WTC11 (cell line): ENCODE data around the gene ZFP90.

Source experiments
- CREB1 ChIP-seq: sonication (generic); formaldehyde crosslinking; IDR thresholded peaks from 2 replicates; pipeline ENCODE4 v1.8.0; 2023; ENCODE audit warnings: mild to moderate bottlenecking, missing genetic modification reagents
- ESRRA ChIP-seq: sonication (generic); formaldehyde crosslinking; IDR thresholded peaks from 2 replicates; pipeline ENCODE4 v1.8.1; 2022; ENCODE audit warnings: mild to moderate bottlenecking, missing genetic modification reagents, borderline replicate concordance
- FOXJ3 ChIP-seq: sonication (generic); formaldehyde crosslinking; IDR thresholded peaks from 2 replicates; pipeline ENCODE4 v1.9.0; 2021; ENCODE audit warnings: missing genetic modification reagents, mild to moderate bottlenecking, borderline replicate concordance
- GRHL2 ChIP-seq: fragments of 250-450 bp; sonication (Bioruptor Pico); IDR thresholded peaks from 2 replicates; pipeline ENCODE4 v1.8.0; 2022; ENCODE audit warnings: mild to moderate bottlenecking, moderate library complexity; ENCODE audit not compliant: insufficient replicate concordance, severe bottlenecking
- JUN ChIP-seq: sonication (generic); formaldehyde crosslinking; IDR thresholded peaks from 2 replicates; pipeline ENCODE4 v1.8.0; 2023; ENCODE audit warnings: mild to moderate bottlenecking, missing genetic modification reagents
- NR3C1 ChIP-seq: sonication (generic); formaldehyde crosslinking; conservative IDR thresholded peaks from 2 replicates; pipeline ENCODE4 v1.8.1; 2023; ENCODE audit warnings: low read depth, mild to moderate bottlenecking, missing genetic modification reagents
- SOX15 ChIP-seq: fragments of 250-450 bp; sonication (Bioruptor Pico); IDR thresholded peaks from 2 replicates; pipeline ENCODE4 v1.9.0; 2021; ENCODE audit warnings: mild to moderate bottlenecking
- SP1 ChIP-seq: sonication (generic); formaldehyde crosslinking; conservative IDR thresholded peaks from 2 replicates; pipeline ENCODE4 v1.8.1; 2022; ENCODE audit warnings: missing genetic modification reagents
- TEAD4 ChIP-seq: sonication (generic); formaldehyde crosslinking; IDR thresholded peaks from 2 replicates; pipeline ENCODE4 v1.8.0; 2022; ENCODE audit warnings: mild to moderate bottlenecking, missing genetic modification reagents
- TF ChIP-seq, protein P1 (sequence below): fragments of 200-600 bp; IDR thresholded peaks from 2 replicates; pipeline ENCODE4 v1.8.0; 2022; ENCODE audit warnings: antibody characterized with exemption
- TF ChIP-seq, protein P2 (sequence below): sonication (generic); formaldehyde crosslinking; IDR thresholded peaks from 2 replicates; pipeline ENCODE4 v1.8.1; 2023; ENCODE audit warnings: mild to moderate bottlenecking, missing genetic modification reagents, moderate library complexity
- TF ChIP-seq, protein P3 (sequence below): sonication (generic); formaldehyde crosslinking; IDR thresholded peaks from 2 replicates; pipeline ENCODE4 v1.8.1; 2023; ENCODE audit warnings: mild to moderate bottlenecking, missing genetic modification reagents, moderate library complexity
- TF ChIP-seq, protein P4 (sequence below): fragments of 250-450 bp; sonication (Bioruptor Pico); IDR thresholded peaks from 2 replicates; pipeline ENCODE4 v1.9.0; 2021; ENCODE audit warnings: moderate library complexity, mild to moderate bottlenecking, inconsistent platforms, borderline replicate concordance

DNA sequence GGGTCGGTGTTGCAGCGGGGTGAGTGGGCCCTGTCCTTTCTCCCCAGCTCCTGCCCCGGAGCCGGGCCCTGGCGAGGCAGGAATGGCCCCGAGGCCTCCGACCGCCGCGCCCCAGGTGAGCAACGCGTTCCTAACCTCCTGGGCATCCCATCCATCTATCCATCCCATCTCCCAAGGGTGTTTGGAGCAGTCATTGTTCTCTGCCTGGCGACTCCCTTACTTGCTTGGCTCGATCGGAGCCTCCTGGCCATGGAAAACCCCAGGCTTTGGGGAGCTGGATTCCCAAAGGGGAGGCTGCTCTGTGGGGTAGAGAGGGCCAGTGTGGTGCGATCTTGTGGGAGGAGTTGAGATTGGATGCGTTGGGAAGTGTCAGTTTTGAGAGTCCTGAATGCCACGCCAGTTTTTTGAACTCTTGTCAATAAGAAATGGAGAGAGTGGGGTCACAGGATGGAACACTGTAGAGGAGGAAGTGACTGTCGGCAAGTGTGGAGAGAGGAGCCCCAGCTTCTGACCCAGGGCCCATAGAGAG lies 684 bp downstream of the ZFP90 start:
- TF ChIP-seq GRHL2 (CRISPR knock-in tag) (no peak), SOX15 (CRISPR knock-in tag) (no peak), TEAD4 (CRISPR knock-in tag) (no peak), FOXJ3 (CRISPR knock-in tag) (no peak), JUN (CRISPR knock-in tag) (no peak), SP1 (no peak), ESRRA (CRISPR knock-in tag) (no peak), NR3C1 (no peak), CREB1 (CRISPR knock-in tag) (no peak)
- TF ChIP-seq, protein P1, sequence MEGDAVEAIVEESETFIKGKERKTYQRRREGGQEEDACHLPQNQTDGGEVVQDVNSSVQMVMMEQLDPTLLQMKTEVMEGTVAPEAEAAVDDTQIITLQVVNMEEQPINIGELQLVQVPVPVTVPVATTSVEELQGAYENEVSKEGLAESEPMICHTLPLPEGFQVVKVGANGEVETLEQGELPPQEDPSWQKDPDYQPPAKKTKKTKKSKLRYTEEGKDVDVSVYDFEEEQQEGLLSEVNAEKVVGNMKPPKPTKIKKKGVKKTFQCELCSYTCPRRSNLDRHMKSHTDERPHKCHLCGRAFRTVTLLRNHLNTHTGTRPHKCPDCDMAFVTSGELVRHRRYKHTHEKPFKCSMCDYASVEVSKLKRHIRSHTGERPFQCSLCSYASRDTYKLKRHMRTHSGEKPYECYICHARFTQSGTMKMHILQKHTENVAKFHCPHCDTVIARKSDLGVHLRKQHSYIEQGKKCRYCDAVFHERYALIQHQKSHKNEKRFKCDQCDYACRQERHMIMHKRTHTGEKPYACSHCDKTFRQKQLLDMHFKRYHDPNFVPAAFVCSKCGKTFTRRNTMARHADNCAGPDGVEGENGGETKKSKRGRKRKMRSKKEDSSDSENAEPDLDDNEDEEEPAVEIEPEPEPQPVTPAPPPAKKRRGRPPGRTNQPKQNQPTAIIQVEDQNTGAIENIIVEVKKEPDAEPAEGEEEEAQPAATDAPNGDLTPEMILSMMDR: no peak
- TF ChIP-seq, protein P2, sequence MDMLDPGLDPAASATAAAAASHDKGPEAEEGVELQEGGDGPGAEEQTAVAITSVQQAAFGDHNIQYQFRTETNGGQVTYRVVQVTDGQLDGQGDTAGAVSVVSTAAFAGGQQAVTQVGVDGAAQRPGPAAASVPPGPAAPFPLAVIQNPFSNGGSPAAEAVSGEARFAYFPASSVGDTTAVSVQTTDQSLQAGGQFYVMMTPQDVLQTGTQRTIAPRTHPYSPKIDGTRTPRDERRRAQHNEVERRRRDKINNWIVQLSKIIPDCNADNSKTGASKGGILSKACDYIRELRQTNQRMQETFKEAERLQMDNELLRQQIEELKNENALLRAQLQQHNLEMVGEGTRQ (CRISPR knock-in tag): no peak
- TF ChIP-seq, protein P3, sequence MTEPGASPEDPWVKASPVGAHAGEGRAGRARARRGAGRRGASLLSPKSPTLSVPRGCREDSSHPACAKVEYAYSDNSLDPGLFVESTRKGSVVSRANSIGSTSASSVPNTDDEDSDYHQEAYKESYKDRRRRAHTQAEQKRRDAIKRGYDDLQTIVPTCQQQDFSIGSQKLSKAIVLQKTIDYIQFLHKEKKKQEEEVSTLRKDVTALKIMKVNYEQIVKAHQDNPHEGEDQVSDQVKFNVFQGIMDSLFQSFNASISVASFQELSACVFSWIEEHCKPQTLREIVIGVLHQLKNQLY (CRISPR knock-in tag): no peak
- TF ChIP-seq, protein P4, sequence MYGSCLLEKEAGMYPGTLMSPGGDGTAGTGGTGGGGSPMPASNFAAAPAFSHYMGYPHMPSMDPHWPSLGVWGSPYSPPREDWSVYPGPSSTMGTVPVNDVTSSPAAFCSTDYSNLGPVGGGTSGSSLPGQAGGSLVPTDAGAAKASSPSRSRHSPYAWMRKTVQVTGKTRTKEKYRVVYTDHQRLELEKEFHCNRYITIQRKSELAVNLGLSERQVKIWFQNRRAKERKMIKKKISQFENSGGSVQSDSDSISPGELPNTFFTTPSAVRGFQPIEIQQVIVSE (CRISPR knock-in tag): no peak
